Bronchial epithelial cell (primary cell): ENCODE data around the gene ARPC4. TPM values are rescaled to one million over a fixed set of nuclear protein-coding genes. Genes with fewer than 3 reads are reported as not detected.

Source experiments
- DNase-seq: peaks from one replicate; pipeline ENCODE4 v3.0.0-alpha.2; 2010; ENCODE audit warnings: low read depth
- FAIRE-seq: peaks from 2 replicates; lab custom pipeline; 2011; peaks lifted over from hg19 to GRCh38; lab: Jason Lieb, UNC
- H3K27me3 ChIP-seq: 2 replicates; pipeline ENCODE4 v1.5.1; 2011; ENCODE audit warnings: low read length; ENCODE audit not compliant: control insufficient read depth, insufficient read depth
- H3K36me3 ChIP-seq: 2 replicates; pipeline ENCODE4 v1.5.1; 2011; ENCODE audit warnings: low read length; ENCODE audit not compliant: control insufficient read depth, insufficient read depth
- H3K4me3 ChIP-seq: 2 replicates; pipeline ENCODE4 v1.5.1; 2011; ENCODE audit warnings: mild to moderate bottlenecking, low read depth, low read length, control low read depth
- CTCF ChIP-seq: IDR thresholded peaks from 2 replicates; pipeline ENCODE4 v1.5.1; 2011; ENCODE audit warnings: mild to moderate bottlenecking, moderate library complexity, low read length, control low read depth, inconsistent platforms; ENCODE audit not compliant: insufficient read depth, severe bottlenecking
- total RNA-seq: library from RNA; depleted of rRNA; stranded (reverse); fragments of >200 nt; gene quantifications from 2 replicates; pipeline ENCODE4 v1.2.1, GENCODE V29; 2014

The ARPC4 gene
- total RNA-seq, 1 donor from 2014 or later, result 192 TPM

- no peak for TF ChIP-seq CTCF
- H3K27me3 ChIP-seq, result no peaks in the 10 kb centered on the region
- no peak overlapping the region for H3K4me3 ChIP-seq
- no peak for DNase-seq
- FAIRE-seq, result no peak
- H3K36me3 ChIP-seq, result peaks cover 21% of the 10 kb centered on the region
These were observed 7.9 kb upstream of the ARPC4 start for GRCh38 chr3:9784965-9785364.

- no peak overlapping the region for H3K4me3 ChIP-seq
- FAIRE-seq (no peak), DNase-seq (no peak)
- TF ChIP-seq CTCF, result no peak
- peaks cover 17% of the 10 kb centered on the region for H3K36me3 ChIP-seq
- H3K27me3 ChIP-seq, result no peaks in the 10 kb centered on the region
These were observed 7.3 kb upstream of the ARPC4 start for GRCh38 chr3:9785602-9786001.

- no peak for DNase-seq
- H3K4me3 ChIP-seq, result no peak overlapping the region
These were observed 6.6 kb upstream of the ARPC4 start for GRCh38 chr3:9786209-9786739.

GRCh38 chr3:9786825-9787669 lies 5.8 kb upstream of the ARPC4 start:
- TF ChIP-seq CTCF, result peak; percentile 53
- DNase-seq, result no peak
- Histone ChIP-seq H3K36me3 (peaks cover 19% of the 10 kb centered on the region), H3K27me3 (no peaks in the 10 kb centered on the region), H3K4me3 (no peak overlapping the region)
- no peak for FAIRE-seq

More at GRCh38 chr3:9786209-9786739, 6.6 kb upstream of the ARPC4 start:
- Histone ChIP-seq H3K27me3 (no peaks in the 10 kb centered on the region), H3K36me3 (peaks cover 19% of the 10 kb centered on the region)
- TF ChIP-seq CTCF, result no peak
- no peak for FAIRE-seq

- FAIRE-seq (no peak), DNase-seq (no peak)
- peaks cover 19% of the 10 kb centered on the region for H3K36me3 ChIP-seq
- H3K4me3 ChIP-seq, result no peak overlapping the region
- no peak for TF ChIP-seq CTCF
- H3K27me3 ChIP-seq, result no peaks in the 10 kb centered on the region
These were observed 5.2 kb upstream of the ARPC4 start for GRCh38 chr3:9787714-9788113.
